SW 1271 (cell line): ENCODE results near the gene RUNX1.
"Not testable (repeated sequence)": the region's sequence is repeated elsewhere in the genome, so short reads cannot be mapped to it uniquely, and the experiment has no call there.

Experiments
- DNase-seq, 2 experiments: peaks; one replicate each; lab custom pipeline; 2025; lab: John Stamatoyannopoulos, UW

The RUNX1 gene

GRCh38 chr21:35016517-35017188 is 32.4 kb downstream of the RUNX1 start:
- no peak for DNase-seq

GRCh38 chr21:35016071-35016470 is 33.0 kb downstream of the RUNX1 start:
- no peak for DNase-seq

DNA sequence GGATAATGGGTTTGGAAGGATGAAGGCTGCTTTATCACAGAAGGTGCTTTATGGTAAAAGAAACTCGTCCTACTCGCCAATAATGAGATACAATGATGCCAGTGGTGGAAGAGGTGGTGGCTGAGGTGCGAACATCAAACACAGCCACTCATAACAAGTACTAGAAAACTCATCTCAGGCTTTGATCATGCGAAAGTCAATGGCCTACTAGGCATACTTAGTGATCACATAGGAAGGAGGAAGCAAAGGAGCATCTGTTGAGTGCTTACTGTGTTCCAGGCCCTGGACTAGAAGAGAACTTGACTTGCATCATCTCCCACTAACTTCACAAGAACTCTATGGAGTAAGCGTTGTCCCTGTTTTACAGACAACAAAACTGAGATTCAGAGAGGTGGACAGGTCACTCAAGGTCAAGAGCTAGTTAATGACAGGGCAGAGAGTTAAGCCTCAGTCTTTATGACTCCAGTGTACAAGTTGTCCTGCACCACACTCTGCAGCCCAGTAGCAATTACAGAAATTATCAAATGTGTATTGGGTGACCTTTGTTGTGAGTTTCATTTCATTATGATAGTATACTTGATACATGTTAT is 33.6 kb downstream of the RUNX1 start:
- DNase-seq, result no peak

- DNase-seq, result no peak
Measured at GRCh38 chr21:35014302-35015041, 34.6 kb downstream of the RUNX1 start.

- DNase-seq, result no peak
Measured at GRCh38 chr21:35011681-35012080, 37.4 kb downstream of the RUNX1 start.

GRCh38 chr21:35010447-35010846 is 38.7 kb downstream of the RUNX1 start:
- no peak for DNase-seq

- DNase-seq, result no peak
Measured at GRCh38 chr21:35007348-35007747, 41.8 kb downstream of the RUNX1 start.

DNA sequence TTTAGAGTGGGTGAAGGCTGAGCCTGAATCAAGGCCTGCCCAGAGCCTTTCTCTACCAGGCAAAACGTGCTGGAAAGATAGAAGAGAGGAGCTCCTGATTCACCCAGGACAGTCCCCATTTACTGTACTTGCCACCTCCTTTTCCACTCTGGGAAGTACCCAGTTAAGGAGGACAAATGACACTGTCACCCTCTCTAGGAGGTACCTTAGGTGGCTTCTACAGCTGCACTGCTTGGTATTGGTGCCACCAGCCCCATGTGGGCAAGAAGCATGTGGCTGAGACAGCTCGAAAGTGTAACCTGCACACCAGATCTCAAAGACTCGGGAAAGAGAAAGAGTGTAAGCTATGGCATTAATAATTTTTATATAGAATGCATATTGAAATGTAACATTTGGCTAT is 42.3 kb downstream of the RUNX1 start:
- DNase-seq, result no peak

GRCh38 chr21:35006248-35006647 is 42.9 kb downstream of the RUNX1 start:
- no peak for DNase-seq

- DNase-seq, result no peak
Measured at GRCh38 chr21:35005560-35006224, 43.4 kb downstream of the RUNX1 start.

- no peak for DNase-seq
Measured at GRCh38 chr21:35005077-35005476, 44.0 kb downstream of the RUNX1 start.

GRCh38 chr21:35004314-35004713 is 44.8 kb downstream of the RUNX1 start:
- no peak for DNase-seq

- no peak for DNase-seq
Measured at GRCh38 chr21:35002879-35003722, 46.0 kb downstream of the RUNX1 start.

- DNase-seq, result no peak
Measured at GRCh38 chr21:34999397-34999941, 49.6 kb downstream of the RUNX1 start.

- DNase-seq, result no peak
Measured at GRCh38 chr21:34998176-34998575, 50.9 kb downstream of the RUNX1 start.

DNA sequence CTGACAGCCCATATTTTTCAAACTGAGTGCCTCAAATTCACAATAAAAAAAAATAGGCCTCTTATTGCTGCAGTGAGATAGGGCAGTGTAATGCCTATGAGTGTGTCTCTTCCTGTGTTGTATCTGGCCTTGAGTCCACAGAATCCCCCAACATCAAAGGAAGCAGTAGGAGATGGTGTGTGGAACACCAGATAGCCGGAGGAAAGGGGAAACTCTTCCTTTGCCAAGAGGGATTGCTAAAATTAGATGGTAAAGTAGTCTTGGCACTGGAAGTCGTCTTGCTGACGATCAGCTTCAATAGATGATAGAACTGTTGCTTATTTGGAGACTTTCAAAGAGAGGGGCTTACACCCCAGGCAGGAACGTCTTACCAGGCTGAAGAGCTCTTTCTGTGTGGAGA is 51.8 kb downstream of the RUNX1 start:
- no peak for DNase-seq

DNA sequence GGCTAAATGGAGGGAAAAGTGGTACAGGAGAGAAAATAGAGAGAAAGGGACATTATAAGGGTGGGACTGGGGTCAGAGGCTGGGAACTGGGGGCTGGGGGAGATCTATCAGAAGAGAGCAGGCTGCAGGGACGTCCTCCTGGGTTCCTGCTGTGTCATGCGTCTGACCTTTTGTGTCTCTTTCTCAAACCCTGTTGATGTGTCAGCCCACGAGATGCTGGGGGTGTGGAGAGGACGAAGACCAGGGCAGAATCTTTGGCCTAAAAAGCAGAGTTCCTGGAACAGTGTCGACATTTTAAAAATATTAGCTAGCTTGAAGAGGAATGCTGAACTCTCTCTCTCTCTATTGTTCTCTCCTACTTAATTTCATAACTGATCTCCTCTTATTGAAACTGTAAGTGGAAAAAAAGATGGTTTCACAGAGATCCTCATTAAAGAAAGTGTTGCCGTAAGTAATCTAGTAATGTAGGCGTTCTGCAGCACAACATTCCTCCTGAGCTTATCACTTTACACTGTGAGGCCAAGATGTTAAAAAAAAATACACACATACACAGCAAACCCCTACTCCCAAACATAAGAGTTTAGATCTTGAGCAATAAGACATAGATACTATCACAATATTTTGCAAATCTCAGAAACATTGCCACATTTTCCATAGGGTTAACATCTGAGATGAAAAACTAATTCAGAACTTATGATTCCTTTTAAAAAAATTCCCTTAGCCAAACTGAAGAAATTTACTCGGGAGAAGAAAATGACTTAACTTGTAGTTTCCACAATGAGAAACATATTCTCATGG is 52.6 kb downstream of the RUNX1 start:
- no peak for DNase-seq

DNA sequence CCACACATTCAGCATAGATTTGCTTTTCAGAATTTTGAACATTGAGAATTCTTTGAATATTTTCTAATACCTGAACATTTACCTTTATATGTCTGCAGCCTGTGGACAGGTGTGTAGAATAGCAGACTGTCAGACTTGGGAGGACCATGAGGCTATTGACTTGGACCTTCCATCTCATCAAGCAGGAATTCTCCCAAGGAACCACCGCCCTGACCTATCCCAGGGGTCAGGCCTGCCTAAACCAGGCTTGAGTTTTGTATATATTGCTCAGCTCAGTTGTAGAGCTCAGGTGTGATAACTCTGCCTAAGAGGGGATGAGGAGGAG is 53.2 kb downstream of the RUNX1 start:
- DNase-seq, result no peak

DNA sequence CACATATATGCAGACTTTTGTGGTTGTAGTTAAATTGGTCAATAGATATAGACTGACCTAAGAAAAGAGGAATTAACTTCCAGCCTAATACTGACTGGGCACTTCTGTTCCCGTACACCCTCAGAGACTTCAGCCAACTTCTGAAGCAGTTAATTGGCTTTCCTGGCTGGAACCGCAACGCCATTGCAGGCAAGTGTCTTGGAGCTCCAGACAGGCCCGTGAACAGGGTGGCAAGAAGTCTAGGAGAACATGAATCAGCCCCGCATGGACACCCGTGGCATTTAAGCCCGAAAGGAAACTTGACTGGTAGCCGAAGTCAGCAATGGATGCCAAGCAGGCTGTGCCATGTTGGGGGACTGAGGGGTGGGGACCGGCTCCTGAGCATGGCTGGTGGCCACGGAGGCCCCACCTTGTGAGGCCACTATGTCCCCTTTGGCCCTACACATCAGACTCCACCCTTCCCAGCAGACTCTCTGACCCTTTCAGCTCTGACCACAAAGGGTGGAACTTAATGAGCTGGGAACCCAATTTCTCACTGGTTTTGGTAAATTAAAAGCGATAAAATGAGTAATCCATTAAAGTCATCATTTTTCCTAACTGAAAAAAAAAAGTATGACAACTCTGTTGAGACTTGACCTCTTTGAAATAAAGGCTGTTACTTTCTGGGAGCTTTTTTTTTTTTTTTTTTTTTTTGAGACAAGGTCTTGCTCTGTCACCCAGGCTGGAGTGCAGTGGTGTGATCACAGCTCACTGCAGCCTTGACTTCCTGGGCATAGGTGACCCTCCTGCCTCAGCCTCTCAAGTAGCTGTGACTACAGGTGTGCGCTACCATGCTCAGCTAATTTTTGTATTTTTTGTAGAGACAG is 54.1 kb downstream of the RUNX1 start:
- no peak for DNase-seq

GRCh38 chr21:34993521-34993921 is 55.6 kb downstream of the RUNX1 start:
- DNase-seq, result not testable (repeated sequence)
